ENCODE data around the gene ACOXL. TPM values are rescaled to one million over a fixed set of nuclear protein-coding genes. Genes with fewer than 3 reads are reported as not detected.

ACOXL gene
- total RNA-seq, 4 donors from 2014 or later: not detected

DNA sequence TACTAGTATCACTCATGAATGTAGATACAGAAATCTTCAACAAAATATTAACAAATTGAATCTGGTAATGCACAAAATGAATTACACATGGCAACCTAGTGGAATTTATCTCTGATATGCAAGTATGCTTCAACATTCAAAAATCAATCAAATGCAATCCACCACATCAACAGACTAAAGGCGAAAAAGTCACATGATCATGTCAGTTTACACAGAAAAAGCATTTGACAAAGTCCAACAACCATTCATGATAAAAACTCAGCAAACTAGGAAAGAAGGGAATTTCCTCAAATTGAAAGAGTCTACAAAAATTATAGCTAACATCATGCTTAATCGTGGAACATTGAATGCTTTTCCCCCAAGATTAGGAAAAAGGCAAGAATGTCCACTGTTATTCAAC lies 237.8 kb downstream of the ACOXL start:
- no peaks in the 10 kb centered on the region for H3K4me1 ChIP-seq
- no peak overlapping the region for H3K4me3 ChIP-seq
- H3K27me3 ChIP-seq: no peaks in the 10 kb centered on the region
- no peaks in the 10 kb centered on the region for H3K9me3 ChIP-seq
- no peaks in the 10 kb centered on the region for H3K36me3 ChIP-seq
- H3K27ac ChIP-seq: no peak overlapping the region
- TF ChIP-seq CTCF (IDR thresholded peaks at IDR 0.05): no peak
- DNase-seq: no peak

DNA sequence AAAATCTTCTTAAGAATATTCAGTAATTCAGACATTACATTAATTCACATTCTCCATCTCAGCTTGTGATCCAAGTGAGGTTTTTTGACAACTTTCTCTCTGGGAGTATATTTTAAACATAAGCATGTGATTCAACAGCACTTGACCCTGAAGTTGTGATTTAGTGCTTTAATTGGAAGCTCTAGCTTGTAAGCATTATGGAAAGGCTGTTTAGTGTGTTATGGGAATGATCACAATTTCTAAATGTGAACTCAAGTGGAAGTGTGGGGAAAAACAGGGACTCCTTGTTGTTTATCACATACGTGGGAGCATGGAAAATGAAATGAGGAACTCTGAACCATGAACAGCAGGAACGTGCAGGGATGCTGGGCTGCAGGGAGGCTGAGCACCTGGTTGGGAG lies 239.4 kb downstream of the ACOXL start:
- no peaks in the 10 kb centered on the region for H3K27me3 ChIP-seq
- no peak overlapping the region for H3K27ac ChIP-seq
- TF ChIP-seq CTCF (IDR thresholded peaks at IDR 0.05) (no peak), POLR2A (IDR thresholded peaks at IDR 0.05) (no peak)
- no peaks in the 10 kb centered on the region for H3K36me3 ChIP-seq
- no peaks in the 10 kb centered on the region for H3K4me1 ChIP-seq
- DNase-seq: no peak
- no peaks in the 10 kb centered on the region for H3K9me3 ChIP-seq
- no peak overlapping the region for H3K4me3 ChIP-seq

GRCh38 chr2:110973262-110973661 lies 240.9 kb downstream of the ACOXL start:
- no peaks in the 10 kb centered on the region for H3K36me3 ChIP-seq

GRCh38 chr2:110977403-110977802 lies 245.0 kb downstream of the ACOXL start:
- H3K4me3 ChIP-seq: no peak overlapping the region
- TF ChIP-seq POLR2A (IDR thresholded peaks at IDR 0.05) (no peak), CTCF (IDR thresholded peaks at IDR 0.05) (no peak)
- H3K9me3 ChIP-seq: no peaks in the 10 kb centered on the region
- H3K36me3 ChIP-seq: no peaks in the 10 kb centered on the region
- no peak for DNase-seq
- no peak overlapping the region for H3K27ac ChIP-seq
- no peaks in the 10 kb centered on the region for H3K27me3 ChIP-seq
- no peaks in the 10 kb centered on the region for H3K4me1 ChIP-seq

More at GRCh38 chr2:110973262-110973661, 240.9 kb downstream of the ACOXL start:
- Histone ChIP-seq H3K27ac (no peak overlapping the region), H3K9me3 (no peaks in the 10 kb centered on the region), H3K4me3 (no peak overlapping the region), H3K4me1 (no peaks in the 10 kb centered on the region), H3K27me3 (no peaks in the 10 kb centered on the region)
- no peak for DNase-seq
- no peak for TF ChIP-seq CTCF (IDR thresholded peaks at IDR 0.05)
- no peak for TF ChIP-seq POLR2A (IDR thresholded peaks at IDR 0.05)

GRCh38 chr2:110978148-110978547 lies 245.8 kb downstream of the ACOXL start:
- Histone ChIP-seq H3K4me1 (no peaks in the 10 kb centered on the region), H3K4me3 (no peak overlapping the region), H3K27me3 (no peaks in the 10 kb centered on the region), H3K9me3 (no peaks in the 10 kb centered on the region), H3K27ac (no peak overlapping the region), H3K36me3 (no peaks in the 10 kb centered on the region)
- TF ChIP-seq CTCF (IDR thresholded peaks at IDR 0.05) (no peak), POLR2A (IDR thresholded peaks at IDR 0.05) (no peak)
- no peak for DNase-seq
